Nephron progenitor cell (in vitro differentiated cells): Measurements from ENCODE around the gene ABCC8.

ENCODE experiments used
- DNase-seq: peaks from one replicate; pipeline ENCODE4 v3.0.0; 2021
- H3K27ac Mint-ChIP-seq: 2 replicates; pipeline ENCODE4 v1.8.0; 2021; ENCODE audit warnings: mild to moderate bottlenecking, moderate library complexity, mixed read lengths
- H3K27me3 Mint-ChIP-seq: 2 replicates; pipeline ENCODE4 v1.8.0; 2021; ENCODE audit warnings: mild to moderate bottlenecking, low read depth, mixed read lengths; ENCODE audit not compliant: poor library complexity
- H3K36me3 Mint-ChIP-seq: 2 replicates; pipeline ENCODE4 v1.8.0; 2021; ENCODE audit warnings: low read depth, mixed read lengths
- H3K4me1 Mint-ChIP-seq: 2 replicates; pipeline ENCODE4 v1.8.0; 2021; ENCODE audit warnings: mixed read lengths
- H3K4me3 Mint-ChIP-seq: 2 replicates; pipeline ENCODE4 v1.8.0; 2021; ENCODE audit warnings: mild to moderate bottlenecking, moderate library complexity, mixed read lengths
- H3K9me3 Mint-ChIP-seq: 2 replicates; pipeline ENCODE4 v1.8.0; 2021; ENCODE audit warnings: mild to moderate bottlenecking, moderate library complexity, mixed read lengths
- CTCF ChIP-seq: fragments of 200-600 bp; sonication (generic); IDR thresholded peaks from 2 replicates; pipeline ENCODE4 v1.5.0; 2021; ENCODE audit warnings: antibody characterized with exemption

Gene ABCC8

GRCh38 chr11:17423533-17424310 lies 52.9 kb downstream of the ABCC8 start:
- no peak overlapping the region for H3K4me3 Mint-ChIP-seq
- peaks cover 58% of the 10 kb centered on the region for H3K27me3 Mint-ChIP-seq
- no peak for TF ChIP-seq CTCF
- no peaks in the 10 kb centered on the region for H3K9me3 Mint-ChIP-seq
- no peak for DNase-seq
- H3K27ac Mint-ChIP-seq, result no peak overlapping the region
- peaks cover 15% of the 10 kb centered on the region for H3K4me1 Mint-ChIP-seq
- H3K36me3 Mint-ChIP-seq, result no peaks in the 10 kb centered on the region

- peaks cover 18% of the 10 kb centered on the region for H3K4me1 Mint-ChIP-seq
- TF ChIP-seq CTCF, result no peak
- no peak overlapping the region for H3K4me3 Mint-ChIP-seq
- no peaks in the 10 kb centered on the region for H3K9me3 Mint-ChIP-seq
- no peak for DNase-seq
- H3K36me3 Mint-ChIP-seq, result no peaks in the 10 kb centered on the region
- no peak overlapping the region for H3K27ac Mint-ChIP-seq
- H3K27me3 Mint-ChIP-seq, result peaks cover 65% of the 10 kb centered on the region
Observed at GRCh38 chr11:17421781-17422180, 54.9 kb downstream of the ABCC8 start.

GRCh38 chr11:17418444-17419081 lies 58.1 kb downstream of the ABCC8 start:
- no peaks in the 10 kb centered on the region for H3K36me3 Mint-ChIP-seq

GRCh38 chr11:17416492-17416891 lies 60.2 kb downstream of the ABCC8 start:
- no peaks in the 10 kb centered on the region for H3K36me3 Mint-ChIP-seq
- H3K27me3 Mint-ChIP-seq, result peaks cover 42% of the 10 kb centered on the region
- no peak overlapping the region for H3K27ac Mint-ChIP-seq
- peaks cover 22% of the 10 kb centered on the region for H3K4me1 Mint-ChIP-seq
- DNase-seq, result no peak
- no peaks in the 10 kb centered on the region for H3K9me3 Mint-ChIP-seq
- H3K4me3 Mint-ChIP-seq, result no peak overlapping the region
- TF ChIP-seq CTCF, result no peak

More at GRCh38 chr11:17418444-17419081, 58.1 kb downstream of the ABCC8 start:
- H3K4me1 Mint-ChIP-seq, result peaks cover 18% of the 10 kb centered on the region
- H3K27me3 Mint-ChIP-seq, result peaks cover 56% of the 10 kb centered on the region
- no peak for DNase-seq
- H3K4me3 Mint-ChIP-seq, result no peak overlapping the region
- H3K9me3 Mint-ChIP-seq, result no peaks in the 10 kb centered on the region
- no peak for TF ChIP-seq CTCF
- H3K27ac Mint-ChIP-seq, result no peak overlapping the region

- peaks cover 39% of the 10 kb centered on the region for H3K27me3 Mint-ChIP-seq
- no peak overlapping the region for H3K27ac Mint-ChIP-seq
Observed at GRCh38 chr11:17415523-17416104, 61.0 kb downstream of the ABCC8 start.

More at GRCh38 chr11:17415523-17416104, 61.0 kb downstream of the ABCC8 start:
- no peak for TF ChIP-seq CTCF
- Mint-ChIP-seq H3K4me3 (no peak overlapping the region), H3K4me1 (peaks cover 22% of the 10 kb centered on the region), H3K9me3 (no peaks in the 10 kb centered on the region), H3K36me3 (no peaks in the 10 kb centered on the region)
- DNase-seq, result no peak
